Right forelimb (tissue), 1 donor: ENCODE measurements around the gene LRP2BP.
A peak's percentile ranks its signal among the peaks of the same experiment; 100 is the strongest.

Source experiments
- DNase-seq: peaks from one replicate; pipeline ENCODE4 v3.0.0-alpha.2; 2018

Gene LRP2BP

GRCh38 chr4:185395238-185395955 is at the start of gene LRP2BP:
TSS of gene LRP2BP (minus strand) at chr4:185395924. CDS start at chr4:185378186, 17,738 bp downstream.
- no peak for DNase-seq

DNA sequence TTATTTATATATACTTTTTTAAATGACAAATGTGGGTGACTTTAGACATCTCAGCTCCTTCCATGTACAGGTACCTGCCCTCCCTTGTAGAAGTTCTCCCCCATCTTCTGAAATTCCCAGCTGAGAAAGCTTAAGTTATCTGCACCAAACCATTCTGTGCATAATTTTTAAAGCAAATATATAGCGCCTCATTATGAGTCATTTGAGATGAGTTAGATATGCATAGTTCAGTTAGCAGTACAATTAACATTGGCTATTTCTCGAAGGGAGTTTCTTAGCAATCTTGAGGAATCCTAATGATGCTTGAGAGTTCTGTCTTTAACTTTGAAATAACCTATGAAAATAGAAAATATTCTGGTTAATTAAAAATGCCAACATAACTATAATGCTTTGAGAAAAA is 49.5 kb upstream of the LRP2BP start:
- DNase-seq: no peak

DNA sequence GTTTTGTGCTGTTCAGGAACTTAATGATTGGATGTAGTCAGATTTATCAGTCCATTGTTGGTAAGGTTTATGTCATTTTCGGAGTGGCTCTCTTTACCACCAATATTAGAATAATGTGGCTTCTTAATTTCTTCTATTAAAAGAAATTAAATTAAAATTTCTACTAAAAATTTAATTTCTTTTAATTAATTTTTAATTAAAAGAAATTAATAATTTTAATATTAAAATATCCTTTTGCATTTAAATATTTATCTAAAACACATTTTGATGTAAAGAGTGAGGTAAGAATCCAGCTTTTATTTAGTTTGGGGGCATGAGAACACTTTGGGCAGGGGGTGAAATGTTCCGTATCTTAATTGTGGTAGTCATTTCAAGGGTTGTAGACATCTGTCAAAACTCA is 45.8 kb upstream of the LRP2BP start:
- no peak for DNase-seq

GRCh38 chr4:185437809-185438208 is 42.1 kb upstream of the LRP2BP start:
- no peak for DNase-seq

- DNase-seq: no peak
Observed at GRCh38 chr4:185435466-185435865, 39.7 kb upstream of the LRP2BP start.

- DNase-seq: no peak
Observed at GRCh38 chr4:185429660-185430059, 33.9 kb upstream of the LRP2BP start.

GRCh38 chr4:185426960-185427688 is 31.4 kb upstream of the LRP2BP start:
- no peak for DNase-seq

DNA sequence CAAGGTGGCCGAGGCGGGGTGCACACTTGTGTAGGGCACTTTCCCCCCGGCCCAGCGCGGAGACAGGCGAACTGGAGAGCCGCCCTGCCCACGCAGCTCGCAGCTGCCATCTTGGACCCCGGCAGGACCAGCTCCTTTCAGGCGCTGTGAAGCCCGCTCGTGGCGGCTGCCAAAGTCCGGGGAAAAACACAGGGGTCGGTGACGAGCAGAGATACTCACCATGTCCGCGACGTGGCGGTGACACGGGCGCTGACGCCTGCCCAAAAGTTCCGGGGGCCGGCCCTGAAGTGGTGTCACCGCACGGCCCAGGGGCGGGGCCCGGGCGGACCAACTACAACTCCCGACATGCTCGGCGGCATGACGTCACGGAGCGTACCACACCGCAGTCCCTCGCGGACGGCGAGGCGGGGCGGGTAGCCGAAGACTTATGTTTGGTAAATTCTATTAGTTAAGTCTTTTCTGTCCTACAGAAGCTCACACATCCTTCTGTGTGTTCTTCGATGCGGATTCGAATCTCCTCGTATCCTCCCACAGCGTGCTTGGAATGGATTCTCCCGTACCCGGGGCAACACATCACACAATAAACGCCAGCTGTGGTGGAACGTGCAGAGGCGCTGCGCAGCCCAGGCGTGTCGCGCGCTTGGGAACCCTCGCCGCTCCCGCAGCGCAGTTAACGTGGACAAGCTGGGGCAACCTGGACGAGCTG is 30.1 kb upstream of the LRP2BP start, which contains the start of gene UFSP2:
Gene UFSP2, minus strand, starts transcription at position 318 of the 706 bp plus-strand sequence. Its CDS starts 96 bp downstream, at position 222.
- peak; percentile 96 for DNase-seq

DNA sequence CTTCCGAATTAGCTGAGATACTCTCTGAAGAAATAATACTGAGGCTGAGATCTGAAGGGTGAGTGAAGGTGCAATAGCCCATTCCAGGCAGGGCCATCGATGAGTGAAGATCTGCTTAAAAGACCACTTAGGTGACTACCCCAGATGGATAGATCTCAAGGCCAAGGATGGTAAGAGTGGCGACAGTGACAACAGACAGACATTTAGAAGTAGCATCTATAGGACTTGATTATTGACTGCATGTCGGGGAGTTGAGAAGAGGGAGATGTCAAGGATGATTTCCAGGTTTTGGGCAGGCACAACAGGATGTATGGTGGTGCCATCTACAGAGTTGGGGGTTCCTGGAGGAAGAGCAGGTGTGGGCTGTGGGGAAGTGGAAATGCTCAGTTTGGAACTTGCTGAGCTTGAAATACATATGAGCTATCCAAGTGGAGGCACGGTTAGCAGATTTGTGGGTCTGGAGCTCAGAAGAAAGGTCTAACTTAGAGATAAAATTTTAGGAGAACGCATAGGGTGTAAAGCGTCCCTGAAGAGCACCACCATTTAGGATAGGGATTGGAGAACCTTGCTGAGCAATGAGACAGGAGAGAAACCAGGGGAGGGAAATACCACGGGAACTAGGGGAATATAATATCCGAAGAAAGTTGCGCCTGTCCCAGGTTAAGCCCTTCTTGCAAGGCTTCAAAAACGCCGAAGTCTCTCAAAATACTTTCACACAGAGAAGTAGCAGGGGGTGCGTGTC is 29.4 kb upstream of the LRP2BP start:
- no peak for DNase-seq

DNA sequence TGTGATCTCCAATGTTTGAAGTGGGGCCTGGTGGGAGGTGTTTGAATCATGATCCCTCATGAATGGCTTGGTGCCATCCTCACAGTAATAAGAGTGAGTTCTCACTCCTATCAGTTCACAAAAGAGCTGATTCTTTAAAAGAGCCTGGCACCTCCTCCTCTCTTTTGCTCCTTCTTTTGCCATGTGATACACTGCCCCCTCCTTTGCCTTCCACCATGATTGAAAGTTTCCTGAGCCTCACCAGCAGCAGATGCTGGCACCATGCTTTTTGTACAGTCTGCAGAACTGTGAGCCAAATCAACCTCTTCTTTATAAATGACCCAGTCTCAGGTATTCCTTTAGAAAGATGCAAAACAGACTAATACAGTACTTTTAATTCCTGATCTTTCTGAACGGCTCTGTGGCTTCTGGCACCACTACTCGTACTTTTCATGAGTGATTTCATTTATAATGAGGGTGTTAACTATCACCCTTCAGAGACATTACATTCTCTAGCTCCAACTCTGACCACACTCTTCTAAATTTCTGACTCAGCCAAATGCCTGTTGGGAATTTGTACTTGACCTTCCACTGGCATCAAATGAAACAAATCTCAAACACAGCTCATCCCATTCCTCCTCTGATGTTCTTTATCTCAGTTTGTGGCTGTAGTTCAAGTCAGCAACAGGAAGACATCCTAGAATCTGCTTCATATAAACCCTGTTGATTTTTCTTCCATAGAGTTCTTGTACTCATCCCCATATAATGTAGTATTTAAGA is 25.8 kb upstream of the LRP2BP start:
- DNase-seq: no peak

DNA sequence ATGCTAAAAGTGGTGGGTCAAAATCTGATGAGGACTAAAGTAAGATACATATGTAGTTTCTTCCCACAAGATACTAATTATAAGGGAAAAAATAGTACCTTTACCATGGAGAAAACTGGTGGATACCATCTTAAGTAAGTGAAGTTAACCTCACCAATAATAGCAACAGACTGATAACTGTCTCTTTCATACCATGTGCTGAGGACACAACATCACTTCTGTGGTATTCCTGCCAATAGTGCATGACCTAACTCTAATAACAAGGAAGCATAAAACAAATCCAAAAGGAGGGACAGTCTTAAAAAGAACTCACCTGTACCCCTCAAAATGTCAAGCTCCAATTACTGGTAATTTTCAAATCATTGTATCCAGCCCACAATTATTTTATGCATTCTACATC is 21.2 kb upstream of the LRP2BP start:
- DNase-seq: no peak

DNA sequence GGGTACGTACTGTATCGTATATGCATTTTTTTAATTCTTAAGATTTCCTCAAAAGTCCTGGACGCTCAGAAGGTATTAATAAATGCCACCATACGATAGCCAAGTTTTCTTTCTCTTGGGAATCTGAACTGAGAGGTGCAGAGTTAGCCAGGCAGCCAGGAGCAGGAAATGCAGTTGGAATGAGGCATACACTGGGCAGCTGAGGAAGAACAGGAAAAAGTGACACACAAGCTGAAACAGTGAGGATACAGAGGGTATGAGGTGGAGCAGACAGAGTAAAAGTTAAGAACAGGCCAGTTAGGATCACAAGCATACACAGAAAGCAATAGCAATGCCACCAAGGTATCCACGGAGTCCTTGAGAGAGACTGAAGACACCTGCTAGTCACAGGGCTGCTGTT is 16.7 kb upstream of the LRP2BP start:
- DNase-seq: no peak

GRCh38 chr4:185411849-185412248 is 16.1 kb upstream of the LRP2BP start:
- DNase-seq: no peak

GRCh38 chr4:185408432-185408831 is 12.7 kb upstream of the LRP2BP start:
- DNase-seq: no peak

DNA sequence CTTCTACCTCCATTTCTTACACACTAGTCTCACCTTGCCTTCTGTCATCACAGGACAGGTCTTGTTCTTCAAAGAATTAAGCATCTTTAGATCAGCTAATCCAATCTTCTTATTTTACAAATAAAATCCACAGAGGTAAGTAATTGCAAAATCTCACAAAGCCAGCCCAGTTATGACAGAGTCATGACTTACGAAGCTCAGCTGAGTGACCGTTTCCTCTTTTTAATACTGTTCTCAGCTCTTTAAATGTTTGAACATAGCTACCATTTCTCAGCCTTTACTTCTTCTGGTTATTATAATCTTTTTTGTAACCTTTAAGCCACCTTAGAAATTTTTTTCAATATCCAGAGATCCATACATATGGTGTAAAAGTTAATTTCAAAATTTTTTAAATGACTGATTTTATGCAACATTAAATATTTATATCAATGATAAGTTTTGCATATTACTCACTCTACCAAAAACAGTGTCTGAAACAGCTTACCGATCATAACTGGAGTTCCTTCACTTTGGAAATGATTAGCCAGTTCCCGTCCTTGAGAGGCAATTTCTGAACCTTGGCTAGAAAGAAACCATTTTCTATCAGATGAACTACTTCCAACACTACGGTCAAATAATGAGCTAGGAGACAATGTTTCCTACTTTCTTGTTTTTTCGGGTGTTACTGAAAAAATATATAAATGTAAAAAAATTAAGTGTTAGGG is 9.7 kb upstream of the LRP2BP start:
- DNase-seq: no peak

- no peak for DNase-seq
Observed at GRCh38 chr4:185404031-185404430, 8.3 kb upstream of the LRP2BP start.

DNA sequence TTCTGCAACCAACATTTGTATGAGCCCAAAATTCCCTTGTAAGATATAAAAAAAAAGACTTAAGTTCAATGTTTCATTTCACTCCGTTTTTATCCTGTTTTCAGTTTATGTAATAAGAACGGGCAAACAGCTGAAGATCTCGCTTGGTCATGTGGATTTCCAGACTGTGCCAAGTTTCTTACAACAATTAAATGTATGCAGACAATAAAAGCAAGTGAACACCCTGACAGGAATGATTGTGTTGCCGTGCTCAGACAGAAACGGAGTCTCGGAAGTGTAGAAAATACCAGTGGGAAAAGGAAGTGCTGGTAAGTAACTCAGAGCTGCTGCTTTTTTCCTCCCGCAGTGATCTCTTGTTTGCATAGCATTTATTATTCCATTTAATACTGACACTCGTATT is 3.7 kb upstream of the LRP2BP start:
- no peak for DNase-seq

DNA sequence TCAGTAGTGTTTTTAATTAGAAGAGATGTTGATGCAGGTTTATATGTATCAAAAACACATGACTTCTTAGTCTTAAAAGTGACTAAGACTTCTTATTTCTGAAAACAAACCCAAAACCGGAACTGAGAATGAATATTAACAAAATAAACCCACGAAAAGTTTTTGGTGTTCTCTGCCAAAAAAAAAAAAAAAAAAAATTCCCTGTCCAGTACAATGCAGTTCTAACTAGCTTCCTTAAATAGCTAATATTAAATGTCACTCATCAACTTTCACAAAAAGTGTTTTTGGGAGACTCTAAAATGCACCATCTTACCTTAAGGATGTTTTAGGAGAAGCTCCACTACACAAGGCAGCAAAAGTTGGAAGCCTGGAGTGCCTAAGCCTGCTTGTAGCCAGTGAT is 2.9 kb upstream of the LRP2BP start:
- DNase-seq: no peak

DNA sequence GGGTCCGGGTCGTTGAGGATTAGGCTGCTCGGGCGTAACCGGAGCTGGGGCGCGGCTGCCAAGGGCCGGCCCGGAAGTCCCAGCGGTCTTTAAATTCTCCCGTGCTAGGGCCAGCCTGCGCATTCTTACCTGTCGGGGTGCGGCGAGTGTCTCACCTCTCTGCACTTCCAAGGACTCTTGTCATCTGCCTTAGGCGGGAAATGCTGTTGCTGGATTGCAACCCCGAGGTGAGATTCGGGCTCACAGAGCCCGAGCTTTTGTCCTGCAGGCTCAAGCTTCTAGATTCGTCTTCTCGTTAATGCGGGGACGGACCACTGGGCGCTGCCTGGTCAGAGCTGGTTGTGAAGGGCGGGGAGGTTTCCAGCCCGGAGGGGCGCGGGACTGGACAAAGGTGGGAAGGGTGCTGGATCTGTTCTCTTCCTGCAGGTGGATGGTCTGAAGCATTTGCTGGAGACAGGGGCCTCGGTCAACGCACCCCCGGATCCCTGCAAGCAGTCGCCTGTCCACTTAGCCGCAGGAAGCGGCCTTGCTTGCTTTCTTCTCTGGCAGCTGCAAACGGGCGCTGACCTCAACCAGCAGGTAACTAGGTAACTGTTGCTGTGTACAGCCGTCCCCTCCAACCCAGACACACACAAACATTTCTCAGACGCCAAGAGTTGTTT is 1.1 kb upstream of the LRP2BP start, which contains the start of gene ANKRD37:
Gene ANKRD37, plus strand, starts transcription at position 118 of the 662 bp plus-strand sequence. Its CDS starts 83 bp downstream, at position 201.
- DNase-seq: no peak

DNA sequence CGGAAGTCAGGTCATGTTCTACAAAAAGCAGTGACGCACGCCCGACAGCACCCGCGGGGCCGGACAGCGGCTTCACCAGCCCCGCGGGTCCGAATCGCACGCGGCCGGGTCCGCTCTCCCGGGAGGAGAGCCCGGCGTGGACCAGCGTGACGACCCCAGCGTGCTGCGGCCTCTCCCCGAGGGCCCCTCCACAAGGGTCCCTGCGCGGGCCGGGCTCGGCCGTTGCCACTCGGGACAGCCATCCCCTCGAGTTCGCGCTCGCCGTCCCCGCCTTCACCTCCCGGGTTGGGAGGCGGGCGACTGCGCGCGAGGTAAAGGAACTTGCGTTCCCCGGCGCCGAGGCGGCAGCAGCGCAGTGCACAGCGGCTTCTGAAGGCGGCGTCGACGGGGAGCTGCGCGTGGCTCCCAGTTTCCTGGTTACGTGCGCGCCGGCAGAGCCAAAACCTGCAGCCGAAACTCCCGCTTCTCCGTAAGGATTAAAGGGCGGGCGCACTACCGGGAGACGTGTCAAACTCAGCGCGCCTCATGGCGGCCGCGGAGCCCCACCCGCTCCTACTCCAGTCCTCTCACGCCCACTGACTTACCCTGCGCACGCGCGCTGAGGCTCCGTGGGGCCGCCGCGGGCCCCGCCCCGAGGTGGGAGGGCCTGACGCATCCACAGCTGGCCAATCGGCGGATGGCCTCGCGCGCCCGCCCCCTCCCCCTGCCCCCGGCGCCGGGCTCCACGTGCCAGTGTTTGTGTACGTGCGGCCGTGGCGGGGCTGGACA is 416 bp upstream of the LRP2BP start:
- DNase-seq: peak; percentile 99
